HCT116 (cell line): ENCODE results near the gene SCP2. TPM values are rescaled to one million over a fixed set of nuclear protein-coding genes. Genes with fewer than 3 reads are reported as not detected.
"Not testable (repeated sequence)": the region's sequence is repeated elsewhere in the genome, so short reads cannot be mapped to it uniquely, and the experiment has no call there.

Source experiments
- ATAC-seq: fragments of 200-7000 bp; cut with Tn5 transposase; 2 replicates; pipeline ENCODE4 v1.9.1; 2020; ENCODE audit warnings: mild to moderate bottlenecking, moderate library complexity
- BruUV-seq: library from RNA; stranded (reverse); fragments of 400-500 nt; replicated peaks from 2 replicates; lab custom pipeline; 2021; lab: Mats Ljungman, UMichigan
- CTCF ChIA-PET: fragments of 300-600 bp; sonication (Branson Sonifier 250); formaldehyde crosslinking; loops from one replicate; lab custom pipeline; 2021; ENCODE audit warnings: antibody characterized with exemption; lab: Charles Lee
- POLR2A ChIA-PET: fragments of 300-600, 350-600 bp; sonication (Branson Sonifier 250); formaldehyde crosslinking; loops from one replicate; lab custom pipeline; 2021; ENCODE audit warnings: antibody characterized with exemption; lab: Charles Lee
- RAD21 ChIA-PET, 2 experiments: fragments of 300-600 bp; sonication (Branson Sonifier 250); formaldehyde crosslinking; loops; one replicate each; lab custom pipeline; 2023; ENCODE audit warnings: low total read pairs in 2 of 2; ENCODE audit not compliant: uncharacterized antibody in 2 of 2, unreplicated experiment in 2 of 2, low non-redundant PET in 1 of 2; lab: Charles Lee
- DNase-seq: peaks from one replicate; pipeline ENCODE4 v3.0.0-alpha.2; 2010; ENCODE audit warnings: low read depth, low spot score
- H2AFZ ChIP-seq: fragments of 200-600 bp; shearing (Covaris generic), sonication (generic); 2 replicates; pipeline ENCODE4 v1.6.1; 2017; ENCODE audit warnings: low read depth, mixed run types, mixed read lengths, antibody characterized with exemption, low read length; ENCODE audit not compliant: poor library complexity, severe bottlenecking
- H3K27ac ChIP-seq: 2 replicates; pipeline ENCODE4 v1.5.1; 2012; ENCODE audit warnings: low read depth, low read length
- H3K27me3 ChIP-seq: fragments of 200-600 bp; sonication (generic); 2 replicates; pipeline ENCODE4 v1.6.1; 2016; ENCODE audit warnings: mixed run types, low read length, mixed read lengths; ENCODE audit not compliant: insufficient read depth
- H3K36me3 ChIP-seq, 2 experiments: fragments of 200-500 bp in 1 of 2; fragments of 200-600 bp in 1 of 2; sonication (Bioruptor generic) in 1 of 2; sonication (generic) in 1 of 2; 2 replicates each; pipeline versions ENCODE4 v1.5.1 to v1.6.1; 2014 to 2016; ENCODE audit warnings: low read length in 2 of 2, inconsistent platforms in 1 of 2, mixed read lengths in 1 of 2, mixed run types in 1 of 2; ENCODE audit not compliant: insufficient read depth in 2 of 2, control insufficient read depth in 1 of 2
- H3K4me1 ChIP-seq, 2 experiments: fragments of 200-600 bp in 1 of 2; sonication (generic) in 1 of 2; 2 replicates each; pipeline versions ENCODE4 v1.5.1 to v1.6.1; 2012 to 2017; ENCODE audit warnings: low read length in 2 of 2, inconsistent platforms in 1 of 2, mild to moderate bottlenecking in 1 of 2, mixed read lengths in 1 of 2, mixed run types in 1 of 2, moderate library complexity in 1 of 2; ENCODE audit not compliant: insufficient read depth in 2 of 2, control insufficient read depth in 1 of 2
- H3K4me2 ChIP-seq: fragments of 200-600 bp; sonication (generic); 2 replicates; pipeline ENCODE4 v1.6.1; 2017; ENCODE audit warnings: mixed run types, low read length, mixed read lengths
- H3K4me3 ChIP-seq, 2 experiments: fragments of 200-600 bp in 1 of 2; sonication (generic) in 1 of 2; replicated peaks in 1 of 2; 2 replicates each; pipeline ENCODE4 v1.5.1; 2011 to 2016; ENCODE audit warnings: low read length in 2 of 2, control low read depth in 1 of 2, low read depth in 1 of 2, mild to moderate bottlenecking in 1 of 2, mixed read lengths in 1 of 2, mixed run types in 1 of 2
- H3K79me2 ChIP-seq: fragments of 200-600 bp; sonication (generic); 2 replicates; pipeline ENCODE4 v1.6.1; 2017; ENCODE audit warnings: mild to moderate bottlenecking, mixed run types, low read length, moderate library complexity, mixed read lengths; ENCODE audit not compliant: insufficient read depth
- H3K9ac ChIP-seq: fragments of 200-600 bp; sonication (generic); 2 replicates; pipeline ENCODE4 v1.6.1; 2016; ENCODE audit warnings: low read length, mixed read lengths
- H3K9me2 ChIP-seq: fragments of 200-600 bp; sonication (generic), shearing (Covaris generic); 2 replicates; pipeline ENCODE4 v1.6.1; 2017; ENCODE audit warnings: mixed run types, mild to moderate bottlenecking, moderate library complexity; ENCODE audit not compliant: insufficient read depth
- H3K9me3 ChIP-seq, 2 experiments: fragments of 200-500 bp in 1 of 2; fragments of 200-600 bp in 1 of 2; sonication (Bioruptor generic) in 1 of 2; sonication (generic) in 1 of 2; 2 replicates each; pipeline ENCODE4 v1.6.1; 2014 to 2017; ENCODE audit warnings: low read length in 2 of 2, mixed read lengths in 2 of 2, inconsistent platforms in 1 of 2, low read depth in 1 of 2, mild to moderate bottlenecking in 1 of 2, mixed run types in 1 of 2, moderate library complexity in 1 of 2; ENCODE audit not compliant: control insufficient read depth in 1 of 2, insufficient read depth in 1 of 2
- H4K20me1 ChIP-seq: fragments of 200-600 bp; sonication (generic), shearing (Covaris generic); 2 replicates; pipeline ENCODE4 v1.6.1; 2017; ENCODE audit warnings: mixed run types, mild to moderate bottlenecking, moderate library complexity; ENCODE audit not compliant: insufficient read depth
- CBX3 ChIP-seq: IDR thresholded peaks from 2 replicates; pipeline ENCODE4 v1.6.1; 2012; ENCODE audit warnings: low read depth
- ELF1 ChIP-seq: IDR thresholded peaks from 2 replicates; pipeline ENCODE4 v1.6.1; 2012; ENCODE audit warnings: low read depth, borderline replicate concordance
- EZH2phosphoT487 ChIP-seq: fragments of 200-600 bp; IDR thresholded peaks from 2 replicates; pipeline ENCODE4 v1.6.1; 2018; ENCODE audit warnings: antibody characterized with exemption, borderline replicate concordance
- JUND ChIP-seq: IDR thresholded peaks from 2 replicates; pipeline ENCODE4 v1.6.1; 2012
- RAD21 ChIP-seq: IDR thresholded peaks from 2 replicates; pipeline ENCODE4 v1.6.1; 2012; ENCODE audit warnings: low read depth, mild to moderate bottlenecking
- SIN3A ChIP-seq: IDR thresholded peaks from 2 replicates; pipeline ENCODE4 v1.6.1; 2012; ENCODE audit warnings: low read depth
- ZNF274 ChIP-seq: fragments of 200-500 bp; sonication (Bioruptor generic); IDR thresholded peaks from 2 replicates; pipeline ENCODE4 v1.6.1; 2014; ENCODE audit warnings: mild to moderate bottlenecking, low read depth, low read length, inconsistent platforms
- intact Hi-C: fragments of 100-400 bp; cut with micrococcal nuclease; formaldehyde crosslinking; loops from 2 replicates; pipeline ENCODE4 v1.10.0; 2022
- total RNA-seq: library from RNA; stranded (reverse); gene quantifications from one replicate; pipeline ENCODE4 v1.2.1, GENCODE V29; 2021; ENCODE audit not compliant: unreplicated experiment

Gene SCP2
- total RNA-seq, 1 experiment from 2014 or later: 62.0 TPM

DNA sequence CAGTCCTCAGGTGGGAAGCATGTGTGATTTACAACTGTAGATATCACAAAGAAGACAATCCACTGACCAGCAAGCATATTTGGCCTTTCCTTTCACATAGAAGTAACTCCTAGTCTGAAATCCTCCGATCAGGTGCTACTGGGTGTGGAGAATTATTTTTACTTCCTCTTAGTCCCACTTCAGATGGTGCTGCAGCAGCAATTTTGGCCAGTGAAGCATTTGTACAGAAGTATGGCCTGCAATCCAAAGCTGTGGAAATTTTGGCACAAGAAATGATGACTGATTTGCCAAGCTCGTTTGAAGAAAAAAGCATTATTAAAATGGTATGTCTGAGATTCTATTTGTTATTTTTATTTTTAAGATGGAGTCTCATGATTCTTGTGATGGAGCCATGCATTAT lies 51.0 kb downstream of the SCP2 start:
- H3K4me3 ChIP-seq: no peak overlapping the region
- DNase-seq (no peak), ATAC-seq (no peak)
- no peak overlapping the region for H3K27ac ChIP-seq
- no peak overlapping the region for H3K9ac ChIP-seq
- no peak overlapping the region for H3K4me2 ChIP-seq
- TF ChIP-seq EZH2phosphoT487 (no peak), JUND (no peak), ZNF274 (no peak), CBX3 (no peak)
- no peaks in the 10 kb centered on the region for H3K79me2 ChIP-seq
- intact Hi-C loops: no loop called here
- H3K27me3 ChIP-seq: no peaks in the 10 kb centered on the region
- no peaks in the 10 kb centered on the region for H4K20me1 ChIP-seq
- H3K4me1 ChIP-seq: no peaks in the 10 kb centered on the region
- ChIA-PET CTCF (no interaction called here), RAD21 (no interaction called here), POLR2A (no interaction called here)
- H3K9me3 ChIP-seq: no peaks in the 10 kb centered on the region
- no peaks in the 10 kb centered on the region for H3K9me2 ChIP-seq
- H3K36me3 ChIP-seq: no peaks in the 10 kb centered on the region
- H2AFZ ChIP-seq: no peak overlapping the region
- BruUV-seq: no TSS peak

- POLR2A ChIA-PET, H3K4me3 ChIP-seq, H2AFZ ChIP-seq, H3K9me3 ChIP-seq, ATAC-seq, H3K27ac ChIP-seq, RAD21 ChIA-PET, H3K9me2 ChIP-seq, H3K9ac ChIP-seq, intact Hi-C loops, H3K36me3 ChIP-seq, CTCF ChIA-PET, BruUV-seq, H4K20me1 ChIP-seq, H3K4me1 ChIP-seq, H3K27me3 ChIP-seq, H3K79me2 ChIP-seq, H3K4me2 ChIP-seq, DNase-seq: not testable (repeated sequence)
These were observed 65.7 kb downstream of the SCP2 start for GRCh38 chr1:52992733-52993132.

DNA sequence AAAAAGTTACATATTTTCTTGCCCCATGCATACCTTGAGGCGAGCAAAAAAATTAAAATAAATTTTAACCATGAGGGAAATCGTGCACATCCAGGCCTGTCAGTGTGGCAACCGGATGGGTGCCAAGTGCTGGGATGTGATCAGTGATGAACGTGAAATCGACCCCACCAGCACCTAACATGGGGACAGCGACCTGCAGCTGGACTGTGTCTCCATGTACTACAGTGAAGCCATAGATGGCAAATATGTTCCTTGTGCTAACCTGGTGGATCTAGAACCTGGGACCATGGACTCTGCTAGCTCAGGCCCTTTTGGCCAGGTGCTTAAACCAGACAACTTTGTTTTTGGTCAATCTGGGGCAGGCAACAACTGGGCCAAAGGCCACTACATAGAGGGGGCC lies 67.6 kb downstream of the SCP2 start:
- H3K27ac ChIP-seq: no peak overlapping the region
- RAD21 ChIA-PET: no interaction called here
- H3K9me2 ChIP-seq: no peaks in the 10 kb centered on the region
- H4K20me1 ChIP-seq: no peaks in the 10 kb centered on the region
- H3K9me3 ChIP-seq: no peaks in the 10 kb centered on the region
- POLR2A ChIA-PET: no interaction called here
- intact Hi-C loops: no loop called here
- H3K4me3 ChIP-seq: no peak overlapping the region
- no peaks in the 10 kb centered on the region for H3K79me2 ChIP-seq
- BruUV-seq: no TSS peak
- H3K27me3 ChIP-seq: no peaks in the 10 kb centered on the region
- DNase-seq: no peak
- TF ChIP-seq JUND (no peak), RAD21 (no peak), ELF1 (no peak), SIN3A (no peak), EZH2phosphoT487 (no peak)
- H3K36me3 ChIP-seq: no peaks in the 10 kb centered on the region
- no peak overlapping the region for H3K9ac ChIP-seq
- no peak overlapping the region for H2AFZ ChIP-seq
- no peak overlapping the region for H3K4me2 ChIP-seq
- CTCF ChIA-PET: no interaction called here
- no peaks in the 10 kb centered on the region for H3K4me1 ChIP-seq
- no peak for ATAC-seq
